Measurements from ENCODE around the gene VPS26C.

The VPS26C gene

DNA sequence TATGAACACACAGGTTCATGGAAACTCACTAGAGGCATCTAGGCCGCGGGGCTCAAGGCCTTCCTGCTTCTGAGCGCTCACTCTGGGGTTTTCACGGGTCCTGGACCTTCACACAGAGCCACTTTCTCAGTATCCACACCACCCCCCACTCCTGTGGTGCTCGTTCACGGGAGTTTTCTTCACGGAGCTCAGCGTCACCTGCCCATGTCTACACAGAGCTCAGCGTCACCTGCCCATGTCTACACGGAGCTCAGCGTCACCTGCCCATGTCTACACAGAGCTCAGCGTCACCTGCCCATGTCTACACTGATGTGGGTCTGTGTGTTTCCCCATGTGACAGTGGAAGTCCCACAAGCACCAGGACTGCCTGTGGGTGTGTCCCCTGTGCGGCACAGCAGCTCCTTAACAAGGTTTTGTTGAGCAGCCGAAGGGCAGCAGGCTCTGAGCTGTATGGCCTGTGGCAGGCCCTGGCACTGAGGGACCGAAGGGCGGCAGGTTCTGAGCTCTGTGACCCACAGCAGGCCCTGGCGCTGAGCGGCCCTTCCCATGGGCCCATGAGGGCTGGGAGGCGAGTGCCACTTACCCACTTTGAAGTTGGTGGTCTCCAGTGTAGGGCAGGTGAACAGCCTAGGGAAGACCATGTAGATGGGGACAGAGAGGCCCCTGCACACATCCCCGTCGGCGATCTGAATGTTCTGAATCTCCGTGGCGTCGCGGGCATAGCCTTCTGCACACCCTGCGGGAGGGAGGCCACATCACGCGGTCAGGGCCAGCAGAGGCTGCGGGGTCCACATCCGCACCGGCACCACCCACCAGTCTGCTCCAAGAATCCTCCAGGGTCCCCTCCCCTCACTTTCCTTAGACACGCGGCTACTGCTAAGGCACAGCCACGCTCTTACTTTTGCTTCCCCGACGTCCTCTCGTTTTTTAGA, 39.8 kb downstream of the VPS26C start:
- Histone ChIP-seq H3K79me2 (ENCODE audit: insufficient read depth, low read length) (peaks cover 55% of the 10 kb centered on the region), H3K9me2 (replicated peaks; ENCODE audit: low read depth, low read length) (no peaks in the 10 kb centered on the region), H3K4me2 (ENCODE audit: low read depth, low read length, poor library complexity, severe bottlenecking) (no peak overlapping the region), H4K20me1 (ENCODE audit: insufficient read depth, low read length, poor library complexity, severe bottlenecking) (no peaks in the 10 kb centered on the region), H3K36me3 (ENCODE audit: insufficient read depth, low read length) (peaks cover 57% of the 10 kb centered on the region; the same call in 1 of the 2 replicates), H3K9me3 (ENCODE audit: insufficient read depth, low read depth, low read length) (no peaks in the 10 kb centered on the region), H3F3A (ENCODE audit: low read depth) (peaks cover 10% of the 10 kb centered on the region; the same call in 1 of the 2 replicates), H2AFZ (ENCODE audit: low read length) (no peak overlapping the region), H3K27me3 (ENCODE audit: insufficient read depth, low read length, poor library complexity, severe bottlenecking) (no peaks in the 10 kb centered on the region), H3K9ac (ENCODE audit: low read depth, low read length, poor library complexity, severe bottlenecking) (no peak overlapping the region), H3K4me1 (ENCODE audit: insufficient read depth, low read length, poor library complexity, severe bottlenecking) (peaks cover 40% of the 10 kb centered on the region), H3K4me3 (ENCODE audit: low read length, poor library complexity, severe bottlenecking) (no peak overlapping the region)
- TF ChIP-seq, protein P1, sequence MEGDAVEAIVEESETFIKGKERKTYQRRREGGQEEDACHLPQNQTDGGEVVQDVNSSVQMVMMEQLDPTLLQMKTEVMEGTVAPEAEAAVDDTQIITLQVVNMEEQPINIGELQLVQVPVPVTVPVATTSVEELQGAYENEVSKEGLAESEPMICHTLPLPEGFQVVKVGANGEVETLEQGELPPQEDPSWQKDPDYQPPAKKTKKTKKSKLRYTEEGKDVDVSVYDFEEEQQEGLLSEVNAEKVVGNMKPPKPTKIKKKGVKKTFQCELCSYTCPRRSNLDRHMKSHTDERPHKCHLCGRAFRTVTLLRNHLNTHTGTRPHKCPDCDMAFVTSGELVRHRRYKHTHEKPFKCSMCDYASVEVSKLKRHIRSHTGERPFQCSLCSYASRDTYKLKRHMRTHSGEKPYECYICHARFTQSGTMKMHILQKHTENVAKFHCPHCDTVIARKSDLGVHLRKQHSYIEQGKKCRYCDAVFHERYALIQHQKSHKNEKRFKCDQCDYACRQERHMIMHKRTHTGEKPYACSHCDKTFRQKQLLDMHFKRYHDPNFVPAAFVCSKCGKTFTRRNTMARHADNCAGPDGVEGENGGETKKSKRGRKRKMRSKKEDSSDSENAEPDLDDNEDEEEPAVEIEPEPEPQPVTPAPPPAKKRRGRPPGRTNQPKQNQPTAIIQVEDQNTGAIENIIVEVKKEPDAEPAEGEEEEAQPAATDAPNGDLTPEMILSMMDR (conservative IDR thresholded peaks at IDR 0.05; ENCODE audit: low read length), result no peak
- no peak for TF ChIP-seq EZH2phosphoT487 (IDR thresholded peaks at IDR 0.05; ENCODE audit: borderline replicate concordance)

DNA sequence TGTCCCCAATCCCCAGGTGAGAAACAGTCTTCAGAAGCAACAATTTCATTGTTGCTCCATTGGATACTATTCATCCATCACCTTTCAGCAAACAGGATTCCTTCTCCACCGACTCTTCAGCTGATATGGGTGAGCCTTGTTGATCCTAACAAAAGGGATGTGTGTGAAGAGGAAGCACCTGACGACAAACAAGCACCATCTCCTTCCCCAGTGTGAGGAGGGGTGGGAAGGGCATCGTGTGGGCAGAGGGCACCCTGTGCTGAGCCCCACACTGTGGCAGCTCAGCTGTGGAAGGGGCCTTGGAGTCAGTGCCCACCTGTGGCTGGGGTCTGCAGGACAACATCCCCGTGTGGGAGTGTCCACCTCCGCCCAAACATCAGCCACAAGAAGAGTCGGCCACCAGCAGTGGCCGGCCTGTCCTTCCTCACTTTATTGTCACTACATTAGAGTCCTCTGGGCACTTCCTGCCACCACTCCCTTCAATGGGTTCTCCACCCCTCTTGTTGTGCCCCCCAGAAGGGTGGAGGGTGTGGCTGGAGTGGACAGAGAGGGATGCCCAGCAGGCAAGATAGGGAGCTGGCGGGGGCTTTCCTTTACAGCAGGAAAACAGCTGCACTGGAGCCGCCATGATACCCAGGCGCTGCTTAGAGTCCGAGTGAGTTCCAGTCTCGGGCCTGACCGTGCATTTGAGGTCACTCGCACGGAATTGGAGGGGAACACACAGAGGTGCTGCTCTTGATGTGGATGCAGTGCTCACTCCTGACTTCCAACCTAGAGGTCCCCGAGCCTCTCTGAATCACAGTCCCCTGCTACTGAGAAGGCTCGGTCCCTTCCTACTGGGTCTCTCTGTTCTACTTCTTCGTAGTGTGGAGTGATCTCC, 40.9 kb downstream of the VPS26C start:
- Histone ChIP-seq H3F3A (ENCODE audit: low read depth) (peaks cover 12% of the 10 kb centered on the region), H3K4me3 (ENCODE audit: low read length, poor library complexity, severe bottlenecking) (peak overlapping the region; percentile 71), H4K20me1 (ENCODE audit: insufficient read depth, low read length, poor library complexity, severe bottlenecking) (no peaks in the 10 kb centered on the region), H2AFZ (ENCODE audit: low read length) (no peak overlapping the region), H3K4me2 (ENCODE audit: low read depth, low read length, poor library complexity, severe bottlenecking) (peak overlapping the region; percentile 91), H3K36me3 (ENCODE audit: insufficient read depth, low read length) (peaks cover 47% of the 10 kb centered on the region; the same call in 1 of the 2 replicates), H3K79me2 (ENCODE audit: insufficient read depth, low read length) (peaks cover 55% of the 10 kb centered on the region), H3K9ac (ENCODE audit: low read depth, low read length, poor library complexity, severe bottlenecking) (peak overlapping the region; percentile 61), H3K27me3 (ENCODE audit: insufficient read depth, low read length, poor library complexity, severe bottlenecking) (no peaks in the 10 kb centered on the region), H3K4me1 (ENCODE audit: insufficient read depth, low read length, poor library complexity, severe bottlenecking) (peaks cover 40% of the 10 kb centered on the region), H3K9me3 (ENCODE audit: insufficient read depth, low read depth, low read length) (no peaks in the 10 kb centered on the region), H3K9me2 (replicated peaks; ENCODE audit: low read depth, low read length) (no peaks in the 10 kb centered on the region)
- TF ChIP-seq, protein P1 (conservative IDR thresholded peaks at IDR 0.05; ENCODE audit: low read length), result no peak
- no peak for TF ChIP-seq EZH2phosphoT487 (IDR thresholded peaks at IDR 0.05; ENCODE audit: borderline replicate concordance)

DNA sequence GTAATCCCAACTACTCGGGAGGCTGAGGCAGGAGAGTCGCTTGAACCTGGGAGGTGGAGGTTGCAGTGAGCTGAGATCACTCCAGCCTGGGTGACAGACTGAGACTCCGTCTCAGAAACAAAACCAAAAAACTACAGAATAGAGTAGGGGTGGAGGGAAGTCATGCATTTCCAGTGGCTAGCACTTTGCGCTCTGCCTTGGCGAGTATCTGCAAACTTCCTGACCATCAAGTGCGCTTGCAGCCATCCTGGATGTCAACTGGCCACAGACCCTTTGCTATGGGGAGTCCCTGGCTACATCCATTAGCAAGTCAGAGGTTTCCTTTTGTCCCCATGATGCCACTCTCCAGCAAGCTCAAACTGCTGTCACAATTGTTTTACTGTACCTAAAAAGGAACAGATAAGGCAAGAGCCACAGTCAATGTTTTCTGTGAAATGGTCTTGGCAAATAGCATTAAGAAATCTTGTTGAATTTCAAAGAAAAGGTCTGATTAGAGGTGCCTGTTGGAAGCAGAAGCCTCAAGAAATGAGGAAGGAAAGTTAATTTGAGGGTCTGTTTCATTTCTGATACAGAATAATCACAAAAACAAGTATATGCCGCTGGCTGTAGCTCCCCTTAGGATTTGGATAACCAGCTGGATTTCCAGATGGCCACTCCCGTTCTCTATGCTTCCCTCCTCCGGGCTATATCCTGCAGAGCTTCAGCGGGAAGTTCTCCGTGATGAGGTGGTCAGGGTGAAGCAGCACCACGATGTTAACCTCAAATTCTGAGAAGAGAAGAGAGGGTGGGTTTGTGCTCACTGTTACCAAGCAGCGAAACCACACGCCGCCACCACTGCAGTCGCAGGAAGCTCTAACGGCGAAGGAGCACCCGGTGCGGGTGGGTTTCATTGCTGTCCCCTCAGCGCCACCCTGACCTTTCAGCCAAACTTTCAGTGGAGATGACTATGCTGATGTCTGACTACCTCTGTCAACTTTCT, 42.0 kb downstream of the VPS26C start:
- Histone ChIP-seq H3K4me1 (ENCODE audit: insufficient read depth, low read length, poor library complexity, severe bottlenecking) (peaks cover 42% of the 10 kb centered on the region), H3K36me3 (ENCODE audit: insufficient read depth, low read length) (peaks cover 35% of the 10 kb centered on the region; the same call in 1 of the 2 replicates), H3K9me3 (ENCODE audit: insufficient read depth, low read depth, low read length) (no peaks in the 10 kb centered on the region), H3K27me3 (ENCODE audit: insufficient read depth, low read length, poor library complexity, severe bottlenecking) (no peaks in the 10 kb centered on the region), H4K20me1 (ENCODE audit: insufficient read depth, low read length, poor library complexity, severe bottlenecking) (no peaks in the 10 kb centered on the region), H3K79me2 (ENCODE audit: insufficient read depth, low read length) (peaks cover 51% of the 10 kb centered on the region), H3K4me3 (ENCODE audit: low read length, poor library complexity, severe bottlenecking) (peak overlapping the region; percentile 71), H3F3A (ENCODE audit: low read depth) (peaks cover 12% of the 10 kb centered on the region), H3K4me2 (ENCODE audit: low read depth, low read length, poor library complexity, severe bottlenecking) (peak overlapping the region; percentile 91), H3K9ac (ENCODE audit: low read depth, low read length, poor library complexity, severe bottlenecking) (peak overlapping the region; percentile 61), H2AFZ (ENCODE audit: low read length) (no peak overlapping the region), H3K9me2 (replicated peaks; ENCODE audit: low read depth, low read length) (no peaks in the 10 kb centered on the region)
- TF ChIP-seq, protein P1 (conservative IDR thresholded peaks at IDR 0.05; ENCODE audit: low read length), result no peak
- TF ChIP-seq EZH2phosphoT487 (IDR thresholded peaks at IDR 0.05; ENCODE audit: borderline replicate concordance), result no peak
